Right lobe of liver (tissue), 4 donors: ENCODE results near the gene SPAAR.

Source experiments
- CTCF ChIP-seq, 4 donors: fragments of 200-600 bp in 3 of 4; fragments of 450-650 bp in 1 of 4; IDR thresholded peaks; one replicate each; pipeline versions ENCODE4 v1.5.1 to v1.8.0; 2016 to 2022; ENCODE audit warnings: antibody characterized with exemption in 4 of 4, mild to moderate bottlenecking in 2 of 4
- POLR2A ChIP-seq: fragments of 450-650 bp; IDR thresholded peaks from one replicate; pipeline ENCODE4 v1.6.1; 2017; ENCODE audit warnings: antibody characterized with exemption, mild to moderate bottlenecking
- donor health status: DM: no; HTN: no; CAD: no.
- donor health status: DM: no; HTN: no; CAD: no.
- donor health status: DM: no; HTN: yes; CAD: no.

DNA sequence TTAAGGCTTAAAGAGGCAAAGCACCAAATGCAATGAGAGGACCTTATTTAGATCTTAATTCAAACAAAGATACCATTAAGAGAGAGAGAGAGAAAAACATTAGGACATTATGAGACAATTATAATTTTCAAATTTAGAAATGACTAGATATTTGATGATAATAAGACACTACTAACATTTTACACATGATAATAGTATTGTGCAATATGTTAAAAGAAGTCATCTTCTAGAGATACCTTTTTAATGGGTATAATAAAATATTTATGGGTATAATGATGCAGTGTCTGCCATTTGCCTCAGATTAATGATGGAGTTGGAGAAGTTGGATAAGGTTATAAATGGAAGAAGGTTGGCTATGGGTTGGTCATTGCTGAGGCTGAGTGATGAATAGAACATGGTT lies 21.2 kb downstream of the SPAAR start:
- TF ChIP-seq POLR2A (no peak), CTCF (IDR thresholded peaks at IDR 0.05) (no peak)
